ENCODE data around the gene FAP. TPM values are rescaled to one million over a fixed set of nuclear protein-coding genes. Genes with fewer than 3 reads are reported as not detected.

Gene FAP
- total and polyA plus RNA-seq, 2 of the 8 experiments (the other 6 are each of a cell fraction or from before 2014, with no cell fraction given), result not detected

- Histone ChIP-seq H2BK12ac (ENCODE audit: low read depth, low read length) (no peak overlapping the region), H3K27me3 (replicated peaks in 1 of 4; ENCODE audit: control insufficient read depth in 3 of 4, extremely low read depth in 1 of 4, insufficient read depth in 3 of 4, low read length in 3 of 4) (no peaks in the 10 kb centered on the region), H4K91ac (replicated peaks; ENCODE audit: insufficient read length, low read length) (no peak overlapping the region), H3K27ac (ENCODE audit: low read depth, low read length) (no peak overlapping the region), H2BK20ac (ENCODE audit: low read length) (no peak overlapping the region), H2BK5ac (ENCODE audit: low read depth, low read length) (no peak overlapping the region), H3K23ac (ENCODE audit: insufficient read length) (no peak overlapping the region), H3K36me3 (ENCODE audit: control insufficient read depth in 2 of 4, insufficient read depth in 4 of 4, low read length in 3 of 4) (no peaks in the 10 kb centered on the region), H2BK15ac (ENCODE audit: low read length) (no peak overlapping the region), H3K4me2 (ENCODE audit: insufficient read depth in 1 of 2, low read depth in 2 of 2, low read length in 2 of 2) (no peak overlapping the region), H3K18ac (ENCODE audit: extremely low read depth, low read length) (no peak overlapping the region), H4K5ac (ENCODE audit: insufficient read length, low read depth, low read length) (no peak overlapping the region), H3K4me3 (ENCODE audit: extremely low read depth in 1 of 4, insufficient read depth in 2 of 4, low read depth in 3 of 4, low read length in 4 of 4) (no peak overlapping the region), H4K8ac (ENCODE audit: extremely low read depth, insufficient read depth, low read length) (no peak overlapping the region), H3K56ac (replicated peaks; ENCODE audit: insufficient read length, low read depth, low read length) (no peak overlapping the region), H4K20me1 (replicated peaks in 1 of 2; ENCODE audit: control insufficient read depth in 1 of 2, insufficient read depth in 2 of 2, low read length in 2 of 2) (no peaks in the 10 kb centered on the region), H3K14ac (ENCODE audit: insufficient read length) (no peak overlapping the region), H3K4ac (replicated peaks; ENCODE audit: insufficient read length, low read depth, low read length) (no peak overlapping the region), H2BK120ac (replicated peaks; ENCODE audit: low read depth, low read length) (no peak overlapping the region), H3K79me1 (ENCODE audit: low read depth, low read length) (no peaks in the 10 kb centered on the region), H2AK5ac (ENCODE audit: low read depth, low read length) (no peak overlapping the region), H2AFZ (ENCODE audit: low read length) (no peak overlapping the region), H3K23me2 (ENCODE audit: low read depth, low read length) (no peaks in the 10 kb centered on the region), H3K79me2 (ENCODE audit: control insufficient read depth in 1 of 2, insufficient read depth in 2 of 2, low read length in 2 of 2) (no peaks in the 10 kb centered on the region), H3K9me3 (ENCODE audit: insufficient read depth in 2 of 2, low read depth in 1 of 2, low read length in 1 of 2) (no peaks in the 10 kb centered on the region), H3K9ac (replicated peaks in 1 of 4; ENCODE audit: extremely low read depth in 1 of 4, low read depth in 3 of 4, low read length in 3 of 4) (no peak overlapping the region), H3K4me1 (replicated peaks in 1 of 4; ENCODE audit: control insufficient read depth in 3 of 4, insufficient read depth in 4 of 4, low read length in 3 of 4) (no peaks in the 10 kb centered on the region)
- DNase-seq (ENCODE audit: low read depth in 1 of 2, low spot score in 2 of 2) (no peak), FAIRE-seq (no peak)
- WGBS, 2 experiments (ENCODE audit: extremely low coverage in 1 of 2, insufficient coverage in 1 of 2, insufficient read length in 1 of 2, insufficient replicate concordance in 2 of 2, low coverage in 1 of 2, low lambda C conversion rate in 2 of 2, missing lambda C conversion rate in 1 of 2), result 98% methylated on average over 3 of the region's 3 CpGs; no CpG with 5 or more reads in 1 of the 2 experiments
- no peak for TF ChIP-seq MAX (IDR thresholded peaks at IDR 0.05)
- TF ChIP-seq HDAC2 (IDR thresholded peaks at IDR 0.05; ENCODE audit: borderline replicate concordance in 1 of 2, low read depth in 2 of 2, low read length in 2 of 2), result no peak
- POLR2A ChIA-PET (ENCODE audit: partially characterized antibody), result interaction anchor here (0.6 kb wide), 1 partner anchor 889 kb away, joined by 4 read pairs; no protein-coding TSS in a partner anchor
- CTCF ChIA-PET (ENCODE audit: partially characterized antibody), result interaction anchor here (0.8 to 7.7 kb wide), 12 partner anchors 10 to 182 kb away, joined by 3 to 117 read pairs (median 4); no protein-coding TSS in a partner anchor
Observed at GRCh38 chr2:162156149-162156548, 87.1 kb downstream of the FAP start.

Measured in H1 (cell line).